ENCODE results near the gene DRICH1. TPM values are rescaled to one million over a fixed set of nuclear protein-coding genes. Genes with fewer than 3 reads are reported as not detected.
A peak's percentile ranks its signal among the peaks of the same experiment; 100 is the strongest.

The DRICH1 gene
- total and polyA plus RNA-seq, 2 of the 13 experiments (the other 11 are each of a cell fraction or from before 2014, with no cell fraction given): 0.22 to 0.66 TPM

DNA sequence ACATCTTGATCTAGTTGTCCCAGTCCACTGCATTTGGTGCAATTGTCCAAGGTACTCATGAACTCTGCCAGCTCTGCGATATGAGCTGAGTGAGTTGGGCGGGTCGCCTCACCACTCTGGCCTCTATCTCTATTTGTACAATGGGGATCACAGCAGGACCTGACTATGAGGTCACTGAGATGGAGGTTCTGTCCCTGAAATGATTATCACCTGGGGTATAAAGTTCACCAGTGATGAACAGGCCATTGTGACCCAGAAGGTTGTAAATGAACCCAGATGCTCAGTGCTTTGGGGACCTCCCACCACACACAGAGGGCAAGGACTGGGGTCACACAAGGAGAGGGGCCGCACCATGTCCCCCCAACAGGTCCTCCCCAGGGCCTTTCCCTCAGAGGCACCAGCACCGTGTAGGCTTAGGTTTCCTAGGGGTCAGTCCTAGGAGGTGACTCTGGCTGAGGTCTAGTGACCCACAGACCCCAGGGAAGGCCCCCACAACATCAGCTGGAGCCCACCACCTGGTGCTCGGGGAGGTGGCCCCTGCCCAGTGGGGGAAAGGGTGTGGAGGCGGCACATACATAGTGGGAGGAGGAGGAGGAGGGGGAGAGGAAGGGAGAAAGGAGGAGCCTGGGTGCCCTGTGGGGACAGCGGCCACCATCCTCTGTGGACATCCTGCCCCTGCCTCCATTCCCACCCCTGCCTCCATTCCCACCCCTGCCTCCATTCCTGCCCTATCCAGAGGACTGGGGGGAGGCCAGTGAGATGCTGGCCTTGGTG, 27.0 kb downstream of the DRICH1 start (continued):
- TF ChIP-seq, protein P1, sequence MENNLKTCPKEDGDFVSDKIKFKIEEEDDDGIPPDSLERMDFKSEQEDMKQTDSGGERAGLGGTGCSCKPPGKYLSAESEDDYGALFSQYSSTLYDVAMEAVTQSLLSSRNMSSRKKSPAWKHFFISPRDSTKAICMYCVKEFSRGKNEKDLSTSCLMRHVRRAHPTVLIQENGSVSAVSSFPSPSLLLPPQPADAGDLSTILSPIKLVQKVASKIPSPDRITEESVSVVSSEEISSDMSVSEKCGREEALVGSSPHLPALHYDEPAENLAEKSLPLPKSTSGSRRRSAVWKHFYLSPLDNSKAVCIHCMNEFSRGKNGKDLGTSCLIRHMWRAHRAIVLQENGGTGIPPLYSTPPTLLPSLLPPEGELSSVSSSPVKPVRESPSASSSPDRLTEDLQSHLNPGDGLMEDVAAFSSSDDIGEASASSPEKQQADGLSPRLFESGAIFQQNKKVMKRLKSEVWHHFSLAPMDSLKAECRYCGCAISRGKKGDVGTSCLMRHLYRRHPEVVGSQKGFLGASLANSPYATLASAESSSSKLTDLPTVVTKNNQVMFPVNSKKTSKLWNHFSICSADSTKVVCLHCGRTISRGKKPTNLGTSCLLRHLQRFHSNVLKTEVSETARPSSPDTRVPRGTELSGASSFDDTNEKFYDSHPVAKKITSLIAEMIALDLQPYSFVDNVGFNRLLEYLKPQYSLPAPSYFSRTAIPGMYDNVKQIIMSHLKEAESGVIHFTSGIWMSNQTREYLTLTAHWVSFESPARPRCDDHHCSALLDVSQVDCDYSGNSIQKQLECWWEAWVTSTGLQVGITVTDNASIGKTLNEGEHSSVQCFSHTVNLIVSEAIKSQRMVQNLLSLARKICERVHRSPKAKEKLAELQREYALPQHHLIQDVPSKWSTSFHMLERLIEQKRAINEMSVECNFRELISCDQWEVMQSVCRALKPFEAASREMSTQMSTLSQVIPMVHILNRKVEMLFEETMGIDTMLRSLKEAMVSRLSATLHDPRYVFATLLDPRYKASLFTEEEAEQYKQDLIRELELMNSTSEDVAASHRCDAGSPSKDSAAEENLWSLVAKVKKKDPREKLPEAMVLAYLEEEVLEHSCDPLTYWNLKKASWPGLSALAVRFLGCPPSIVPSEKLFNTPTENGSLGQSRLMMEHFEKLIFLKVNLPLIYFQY (CRISPR knock-in tag; IDR thresholded peaks at IDR 0.05; ENCODE audit: borderline replicate concordance): peak; percentile 87
- TF ChIP-seq JUND (CRISPR knock-in tag; IDR thresholded peaks at IDR 0.05) (peak; percentile 53; the same call in 1 of the 2 replicates), ZNF782 (CRISPR knock-in tag; IDR thresholded peaks at IDR 0.05; ENCODE audit: borderline replicate concordance) (no peak), RXRA (CRISPR knock-in tag; IDR thresholded peaks at IDR 0.05) (peak; percentile 84), WIZ (CRISPR knock-in tag; IDR thresholded peaks at IDR 0.05) (no peak), ZNF101 (CRISPR knock-in tag; IDR thresholded peaks at IDR 0.05; ENCODE audit: borderline replicate concordance, low read depth) (no peak), SOX5 (CRISPR knock-in tag; IDR thresholded peaks at IDR 0.05; ENCODE audit: borderline replicate concordance) (peak; percentile 36; the same call in 1 of the 2 replicates), ZNF766 (CRISPR knock-in tag; IDR thresholded peaks at IDR 0.05; ENCODE audit: borderline replicate concordance) (no peak), ESRRA (CRISPR knock-in tag; IDR thresholded peaks at IDR 0.05; ENCODE audit: low read depth) (peak; percentile 61; the same call in 1 of the 2 replicates), ELF1 (CRISPR knock-in tag; IDR thresholded peaks at IDR 0.05) (no peak), CTCF (CRISPR knock-in tag; IDR thresholded peaks at IDR 0.05) (no peak), NR2C2 (CRISPR knock-in tag; IDR thresholded peaks at IDR 0.05; ENCODE audit: borderline replicate concordance) (peak; percentile 46; the same call in 1 of the 2 replicates), CREM (IDR thresholded peaks at IDR 0.05) (peak; percentile 49; the same call in 1 of the 2 replicates), CREM (CRISPR knock-in tag; IDR thresholded peaks at IDR 0.05) (no peak), THRA (CRISPR knock-in tag; IDR thresholded peaks at IDR 0.05; ENCODE audit: borderline replicate concordance) (peak; percentile 89), ZNF263 (CRISPR knock-in tag; IDR thresholded peaks at IDR 0.05) (peak; percentile 23; the same call in 1 of the 2 replicates)
- TF ChIP-seq, protein P2, sequence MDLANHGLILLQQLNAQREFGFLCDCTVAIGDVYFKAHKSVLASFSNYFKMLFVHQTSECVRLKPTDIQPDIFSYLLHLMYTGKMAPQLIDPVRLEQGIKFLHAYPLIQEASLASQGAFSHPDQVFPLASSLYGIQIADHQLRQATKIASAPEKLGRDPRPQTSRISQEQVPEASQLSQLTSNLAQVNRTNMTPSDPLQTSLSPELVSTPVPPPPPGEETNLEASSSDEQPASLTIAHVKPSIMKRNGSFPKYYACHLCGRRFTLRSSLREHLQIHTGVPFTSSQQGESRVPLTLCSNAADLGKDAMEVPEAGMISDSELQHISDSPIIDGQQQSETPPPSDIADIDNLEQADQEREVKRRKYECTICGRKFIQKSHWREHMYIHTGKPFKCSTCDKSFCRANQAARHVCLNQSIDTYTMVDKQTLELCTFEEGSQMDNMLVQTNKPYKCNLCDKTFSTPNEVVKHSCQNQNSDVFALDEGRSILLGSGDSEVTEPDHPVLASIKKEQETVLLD (CRISPR knock-in tag; IDR thresholded peaks at IDR 0.05; ENCODE audit: low read depth): no peak
